Brain microvascular endothelial cell (primary cell): ENCODE results near the gene MARCHF3.
"Not testable (repeated sequence)": the region's sequence is repeated elsewhere in the genome, so short reads cannot be mapped to it uniquely, and the experiment has no call there.

Experiments
- DNase-seq: peaks from one replicate; pipeline ENCODE4 v3.0.0-alpha.2; 2020
- H3K27ac ChIP-seq: fragments of 250-450 bp; sonication (Bioruptor Pico); 2 replicates; pipeline ENCODE4 v1.5.1; 2020; ENCODE audit warnings: mild to moderate bottlenecking, moderate library complexity
- H3K27me3 ChIP-seq: fragments of 250-450 bp; sonication (Bioruptor Pico); replicated peaks from 2 replicates; pipeline ENCODE4 v1.5.1; 2020; ENCODE audit warnings: mild to moderate bottlenecking
- H3K36me3 ChIP-seq: fragments of 250-450 bp; sonication (Bioruptor Pico); replicated peaks from 2 replicates; pipeline ENCODE4 v1.5.1; 2020; ENCODE audit warnings: mild to moderate bottlenecking
- H3K4me3 ChIP-seq: 2 replicates; pipeline ENCODE4 v1.5.1; 2011; ENCODE audit warnings: low read depth, mild to moderate bottlenecking, control low read depth, low read length, moderate library complexity
- CTCF ChIP-seq: IDR thresholded peaks from 2 replicates; pipeline ENCODE4 v1.5.1; 2011; ENCODE audit warnings: low read depth, mild to moderate bottlenecking, moderate library complexity, low read length, control low read depth, inconsistent platforms; ENCODE audit errors: missing control alignments
- in situ Hi-C: cut with HindIII; loops from 2 replicates; pipeline ENCODE4 v1.10.0; 2017; ENCODE audit warnings: low sequenced_read_pairs, low pct_ligation_motif_present

The MARCHF3 gene

GRCh38 chr5:127029581-127030258, 638 bp downstream of the MARCHF3 start:
- peak; percentile 63 for TF ChIP-seq CTCF
- no peaks in the 10 kb centered on the region for H3K36me3 ChIP-seq
- DNase-seq = peak; percentile 59
- peak overlapping the region; percentile 84 for H3K4me3 ChIP-seq
- peak overlapping the region; percentile 67 for H3K27ac ChIP-seq
- in situ Hi-C loops = no loop called here
- H3K27me3 ChIP-seq = no peaks in the 10 kb centered on the region

- Histone ChIP-seq H3K4me3 (peak overlapping the region; percentile 84), H3K27me3 (no peaks in the 10 kb centered on the region), H3K36me3 (no peaks in the 10 kb centered on the region), H3K27ac (peak overlapping the region; percentile 6)
- peak; percentile 56 for DNase-seq
- TF ChIP-seq CTCF = no peak
- in situ Hi-C loops = no loop called here
These were observed 1.4 kb downstream of the MARCHF3 start for GRCh38 chr5:127028822-127029457.

GRCh38 chr5:127027539-127027938, 2.8 kb downstream of the MARCHF3 start:
- TF ChIP-seq CTCF = no peak
- in situ Hi-C loops = no loop called here
- Histone ChIP-seq H3K36me3 (no peaks in the 10 kb centered on the region), H3K4me3 (no peak overlapping the region), H3K27me3 (no peaks in the 10 kb centered on the region), H3K27ac (no peak overlapping the region)
- no peak for DNase-seq

GRCh38 chr5:127026166-127026565, 4.2 kb downstream of the MARCHF3 start:
- in situ Hi-C loops = no loop called here
- no peak for TF ChIP-seq CTCF
- H3K36me3 ChIP-seq = no peaks in the 10 kb centered on the region
- no peak for DNase-seq
- H3K4me3 ChIP-seq = no peak overlapping the region
- no peak overlapping the region for H3K27ac ChIP-seq
- no peaks in the 10 kb centered on the region for H3K27me3 ChIP-seq

- DNase-seq = no peak
- H3K36me3 ChIP-seq = no peaks in the 10 kb centered on the region
- H3K4me3 ChIP-seq = no peak overlapping the region
- in situ Hi-C loops = no loop called here
- H3K27ac ChIP-seq = no peak overlapping the region
- no peaks in the 10 kb centered on the region for H3K27me3 ChIP-seq
- no peak for TF ChIP-seq CTCF
These were observed 4.9 kb downstream of the MARCHF3 start for GRCh38 chr5:127025467-127025866.

GRCh38 chr5:127024821-127025220, 5.5 kb downstream of the MARCHF3 start:
- Histone ChIP-seq H3K27me3 (no peaks in the 10 kb centered on the region), H3K4me3 (no peak overlapping the region), H3K36me3 (no peaks in the 10 kb centered on the region), H3K27ac (no peak overlapping the region)
- no peak for TF ChIP-seq CTCF
- in situ Hi-C loops = no loop called here
- no peak for DNase-seq

GRCh38 chr5:127023552-127024191, 6.7 kb downstream of the MARCHF3 start:
- H3K4me3 ChIP-seq, in situ Hi-C loops, H3K36me3 ChIP-seq, H3K27ac ChIP-seq, DNase-seq, H3K27me3 ChIP-seq: not testable (repeated sequence)
